Measurements from ENCODE around the gene ADAMTS4.

Gene ADAMTS4

DNA sequence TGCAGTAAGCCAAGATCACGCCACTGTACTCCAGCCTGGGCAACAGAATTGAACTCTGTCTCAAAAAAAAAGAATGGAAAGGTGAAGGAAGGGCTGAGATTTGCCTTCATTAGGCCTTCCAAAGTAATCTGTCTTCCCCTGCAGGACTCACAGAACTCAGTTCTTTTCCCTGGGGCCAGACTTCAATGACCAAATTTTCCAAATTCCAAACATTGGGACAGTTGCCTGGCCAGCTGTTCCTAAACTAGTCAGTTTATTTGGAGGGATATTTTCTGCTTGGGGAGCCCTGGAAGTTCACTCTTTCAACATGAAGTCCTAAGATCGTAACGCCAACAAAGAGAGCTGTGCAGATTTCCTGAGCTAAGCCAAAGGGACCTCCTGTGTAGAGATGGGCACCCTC, 61.0 kb downstream of the ADAMTS4 start:
- no peak for DNase-seq

All from NCI-H1105 treated with DMSO at 0.1 percent for 48 hours (cell line).